HG02852 (cell line): ENCODE results near the gene TRPM4.
"Not testable (repeated sequence)": the region's sequence is repeated elsewhere in the genome, so short reads cannot be mapped to it uniquely, and the experiment has no call there.

Experiments used
- ATAC-seq: cut with Tn5 transposase; IDR thresholded peaks from one replicate; pipeline ENCODE4 v1.9.1; 2021; ENCODE audit warnings: mild to moderate bottlenecking, moderate library complexity; ENCODE audit not compliant: unreplicated experiment

The TRPM4 gene

DNA sequence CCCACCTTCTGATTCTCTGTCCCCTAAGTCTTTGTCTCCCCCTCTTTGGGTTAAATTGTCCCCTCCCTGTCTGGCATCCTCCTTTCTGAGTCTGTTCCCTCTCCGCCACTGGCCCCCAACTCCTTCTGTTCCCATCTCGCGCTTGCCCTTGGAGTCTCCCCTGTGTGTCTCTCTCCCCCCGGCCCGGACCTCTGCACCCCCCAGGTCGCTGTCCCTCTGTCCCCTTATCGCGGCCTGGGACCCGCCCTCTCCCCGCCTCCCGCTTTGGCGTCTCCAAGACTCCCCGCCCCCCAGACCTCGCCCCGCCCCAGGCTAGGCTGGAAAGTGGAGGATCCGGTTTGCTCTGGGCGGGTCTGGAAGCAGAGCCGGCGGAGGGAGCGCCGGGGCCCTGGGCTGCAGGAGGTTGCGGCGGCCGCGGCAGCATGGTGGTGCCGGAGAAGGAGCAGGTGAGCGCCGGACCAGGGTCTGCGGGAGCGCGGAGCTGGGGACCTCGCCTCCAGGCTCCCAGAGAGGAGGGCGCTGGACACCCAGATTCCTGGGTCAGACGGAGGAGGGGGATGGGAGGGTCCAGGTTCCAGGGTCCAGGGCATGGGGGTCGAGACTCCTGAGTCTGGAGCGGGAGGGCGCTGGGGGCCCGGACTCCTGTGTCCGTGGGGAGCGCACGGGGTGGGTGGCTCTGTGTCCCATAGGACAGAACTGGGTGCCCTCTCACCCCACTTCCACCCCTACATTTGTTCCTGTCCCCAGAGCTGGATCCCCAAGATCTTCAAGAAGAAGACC is at the start of gene TRPM4:
Gene TRPM4, plus strand, starts transcription at position 348 of the 780 bp plus-strand sequence. Its CDS starts 75 bp downstream, at position 423.
- ATAC-seq, result no peak

GRCh38 chr19:49109051-49109450 is 48.5 kb upstream of the TRPM4 start:
- ATAC-seq, result no peak

DNA sequence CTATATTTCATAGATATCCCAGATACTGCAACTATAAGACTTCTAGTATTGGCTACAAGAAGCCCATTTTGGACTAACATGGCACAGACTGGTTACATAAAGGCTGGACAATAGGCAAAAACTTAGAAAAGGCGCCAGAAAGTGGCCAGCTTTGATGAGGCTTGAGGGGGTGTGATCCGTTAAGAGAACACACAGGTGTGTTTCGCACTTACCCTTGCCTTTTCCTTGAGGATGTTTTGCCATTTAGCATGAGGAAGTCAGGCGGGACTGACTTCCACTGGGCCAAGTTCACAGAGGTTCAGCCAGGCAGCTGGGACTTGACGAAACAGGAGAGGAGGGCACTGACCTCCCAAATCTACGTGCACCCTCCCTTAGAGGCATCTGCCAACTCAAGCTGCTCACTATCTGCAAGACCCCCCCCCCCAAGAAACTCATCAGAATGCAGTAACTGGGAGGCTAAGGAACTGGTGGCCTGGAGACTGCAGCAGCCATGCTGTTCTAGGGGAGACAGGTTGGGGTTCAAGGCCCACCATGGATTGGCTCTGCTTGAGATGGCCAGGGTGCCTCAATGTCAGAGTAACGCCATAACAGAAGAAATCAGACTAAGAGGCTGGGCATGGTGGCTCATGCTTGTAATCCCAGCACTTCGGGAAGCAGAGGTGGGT is 47.9 kb upstream of the TRPM4 start:
- no peak for ATAC-seq

GRCh38 chr19:49110567-49110966 is 47.0 kb upstream of the TRPM4 start:
- ATAC-seq, result no peak

DNA sequence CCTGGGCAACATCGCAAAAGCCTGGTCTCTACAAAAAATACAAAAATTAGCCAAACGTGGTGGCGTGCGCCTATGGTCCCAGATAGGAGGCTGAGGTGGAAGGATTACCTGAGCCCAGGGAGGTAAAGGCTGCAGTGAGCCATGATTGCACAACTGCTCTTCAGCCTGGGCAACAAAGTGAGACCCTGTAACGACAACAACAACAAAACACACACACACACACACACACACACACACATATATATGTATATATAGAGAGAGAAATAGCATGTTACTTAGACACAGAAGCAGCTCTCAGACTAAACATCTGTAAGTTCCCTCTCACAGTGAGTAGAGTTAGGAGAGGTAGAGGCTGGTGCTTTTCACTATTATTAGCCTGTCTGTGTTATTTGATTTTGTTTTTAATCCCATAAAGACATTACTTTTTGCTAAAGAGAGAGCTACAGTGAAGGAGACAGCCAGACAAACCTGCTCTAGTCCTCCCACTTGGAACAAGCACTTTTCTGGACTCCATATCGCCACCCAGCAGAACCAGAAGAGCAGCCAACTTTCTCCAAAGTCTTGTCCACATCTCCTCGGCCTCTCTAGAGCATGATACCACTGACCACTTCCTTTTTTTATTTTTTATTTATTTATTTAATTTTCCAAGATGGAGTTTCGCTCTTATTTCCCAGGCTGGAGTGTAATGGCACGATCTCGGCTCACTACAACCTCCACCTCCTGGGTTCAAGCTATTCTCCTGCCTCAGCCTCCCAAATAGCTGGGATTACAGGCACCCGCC is 46.2 kb upstream of the TRPM4 start:
- no peak for ATAC-seq

DNA sequence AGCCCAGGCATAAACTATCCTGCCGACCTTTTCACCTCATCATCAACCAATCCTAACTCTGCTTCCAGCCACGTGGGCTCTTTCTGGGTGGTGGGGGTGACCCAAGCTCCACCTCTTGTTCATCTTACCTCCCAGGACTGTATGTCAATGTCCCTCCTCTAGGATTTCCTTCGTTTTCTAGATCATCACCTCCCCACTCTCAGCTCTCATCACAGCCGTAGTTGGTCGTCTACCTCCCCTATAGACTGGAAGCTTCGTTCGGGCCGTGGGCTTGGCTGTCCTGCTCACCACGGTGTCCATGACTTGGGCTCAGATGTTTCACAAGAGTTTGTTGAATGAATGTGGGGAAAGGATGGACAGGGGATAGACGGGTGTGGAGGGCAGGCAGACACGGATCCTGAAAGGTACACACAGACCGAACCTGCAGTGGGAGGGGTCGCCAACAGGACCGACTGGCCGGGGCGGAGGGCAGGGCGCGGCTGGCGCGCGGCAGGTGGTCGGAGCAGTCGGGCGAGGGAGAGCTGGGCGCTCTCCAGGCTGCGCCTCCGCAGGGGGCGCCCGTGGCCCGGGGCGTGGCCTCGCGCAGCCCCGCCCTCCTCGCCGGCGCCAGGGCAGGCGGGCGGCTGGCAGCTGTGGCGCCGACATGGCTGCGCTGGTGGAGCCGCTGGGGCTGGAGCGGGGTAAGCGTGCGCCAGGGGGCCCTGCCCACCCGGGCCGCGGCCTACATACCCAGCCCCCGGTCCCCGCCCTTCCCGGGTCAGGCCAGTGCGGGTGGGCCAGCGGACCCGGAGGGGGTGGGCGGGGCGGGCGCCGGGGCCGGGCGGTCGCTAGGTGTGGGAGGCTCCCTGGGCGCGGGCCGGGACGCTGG is 43.6 kb upstream of the TRPM4 start, which contains the start of gene LIN7B:
Gene LIN7B, plus strand, starts transcription at position 609 of the 868 bp plus-strand sequence. Its CDS starts 35 bp downstream, at position 644.
- peak; percentile 42 for ATAC-seq

DNA sequence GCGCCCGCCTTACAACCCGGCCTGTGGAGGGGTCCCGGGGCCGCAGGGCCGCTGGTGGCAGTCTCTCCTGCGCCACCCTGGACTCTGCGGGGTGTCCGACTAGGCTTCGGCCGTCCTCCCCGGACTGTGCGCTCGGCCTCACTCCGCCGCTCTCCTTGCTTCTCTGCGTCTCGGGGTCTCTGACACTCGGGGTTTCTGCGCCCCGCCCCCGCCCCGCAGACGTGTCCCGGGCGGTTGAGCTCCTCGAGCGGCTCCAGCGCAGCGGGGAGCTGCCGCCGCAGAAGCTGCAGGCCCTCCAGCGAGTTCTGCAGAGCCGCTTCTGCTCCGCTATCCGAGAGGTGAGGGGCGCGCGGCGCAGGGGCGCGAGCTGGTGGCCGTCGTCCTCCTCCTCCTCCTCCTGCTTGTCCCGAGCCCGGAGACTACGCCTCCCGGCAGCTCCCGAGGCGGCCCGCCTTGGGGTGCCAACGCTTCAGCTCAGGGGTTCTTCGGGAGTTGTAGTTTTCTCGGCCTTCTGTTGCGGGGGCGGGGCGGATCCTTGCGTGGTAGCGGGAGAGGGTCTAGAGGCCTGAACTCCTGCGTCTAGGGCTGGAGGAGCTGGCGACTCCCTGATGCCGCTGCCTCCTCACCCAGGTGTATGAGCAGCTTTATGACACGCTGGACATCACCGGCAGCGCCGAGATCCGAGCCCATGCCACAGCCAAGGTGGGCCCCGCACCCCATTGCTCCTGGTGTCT is 42.8 kb upstream of the TRPM4 start:
- ATAC-seq, result no peak

DNA sequence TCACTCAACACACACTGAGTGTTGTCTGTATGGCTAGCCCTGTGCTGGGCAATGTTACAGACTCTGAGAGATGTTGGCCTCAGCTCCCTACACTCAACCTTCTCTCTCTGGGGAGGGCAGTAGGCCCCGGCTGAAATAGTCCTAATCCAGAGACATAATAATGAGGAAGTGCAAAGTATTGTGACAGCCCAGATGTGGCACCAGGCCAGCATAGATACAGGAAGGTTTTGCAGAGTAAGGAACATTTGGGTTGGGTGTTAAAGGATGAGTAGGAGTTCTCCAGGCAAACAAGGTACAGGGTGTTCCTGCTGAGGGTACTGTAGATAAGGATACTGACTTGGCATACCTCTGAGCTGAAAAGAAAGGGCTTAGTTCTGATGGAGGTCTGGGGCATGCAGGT is 41.0 kb upstream of the TRPM4 start:
- no peak for ATAC-seq

- no peak for ATAC-seq
Measured at GRCh38 chr19:49117677-49118564, 39.7 kb upstream of the TRPM4 start.

- ATAC-seq, result peak; percentile 70
Measured at GRCh38 chr19:49118565-49119410, 38.8 kb upstream of the TRPM4 start, which contains the start of gene C19orf73. C19orf73 (minus strand) TSS chr19:49119143; CDS start chr19:49119022, 121 bp downstream.

- ATAC-seq, result no peak
Measured at GRCh38 chr19:49119411-49120324, 37.9 kb upstream of the TRPM4 start, which contains the start of gene PPFIA3. PPFIA3 (plus strand) TSS chr19:49119544; CDS start chr19:49127874, 8,330 bp downstream.

- no peak for ATAC-seq
Measured at GRCh38 chr19:49120325-49120683, 37.3 kb upstream of the TRPM4 start.

DNA sequence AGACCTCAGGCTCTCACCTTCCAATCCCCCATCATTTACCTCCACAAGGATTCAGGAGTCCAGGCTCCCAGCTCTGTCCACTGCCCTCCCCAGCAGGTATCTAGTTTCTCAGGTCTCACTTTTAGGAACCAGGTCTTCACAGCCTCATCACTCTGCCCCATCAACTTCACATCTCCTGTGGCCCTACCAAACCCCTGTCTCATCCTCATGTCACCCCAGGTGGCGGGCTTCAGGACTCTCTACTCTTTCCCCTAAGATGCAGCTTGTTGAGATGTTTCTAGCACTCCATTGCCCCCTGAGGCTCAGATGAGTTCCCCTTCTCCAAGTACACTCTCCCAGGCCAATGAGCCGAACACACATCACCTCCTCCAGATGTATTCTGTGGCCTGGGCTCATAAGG is 36.7 kb upstream of the TRPM4 start:
- no peak for ATAC-seq

DNA sequence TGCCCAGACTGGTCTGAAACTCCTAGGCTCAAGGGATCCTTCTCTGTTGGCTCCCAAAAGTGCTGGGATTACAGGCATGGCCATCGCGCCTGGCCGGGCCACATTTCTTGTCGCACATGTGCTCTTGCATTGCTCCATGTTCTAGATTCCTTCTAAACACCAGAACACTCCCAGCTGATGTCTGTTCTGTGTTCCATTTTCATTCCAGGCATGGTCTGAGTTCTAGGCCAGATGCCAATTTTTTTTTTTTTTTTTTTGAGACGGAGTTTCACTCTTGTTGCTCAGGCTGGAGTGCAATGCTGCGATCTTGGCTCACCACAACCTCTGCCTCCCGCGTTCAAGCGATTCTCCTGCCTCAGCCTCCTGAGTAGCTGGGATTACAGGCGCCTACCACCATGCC is 35.8 kb upstream of the TRPM4 start:
- not testable (repeated sequence) for ATAC-seq

GRCh38 chr19:49123285-49123684 is 34.3 kb upstream of the TRPM4 start:
- not testable (repeated sequence) for ATAC-seq

DNA sequence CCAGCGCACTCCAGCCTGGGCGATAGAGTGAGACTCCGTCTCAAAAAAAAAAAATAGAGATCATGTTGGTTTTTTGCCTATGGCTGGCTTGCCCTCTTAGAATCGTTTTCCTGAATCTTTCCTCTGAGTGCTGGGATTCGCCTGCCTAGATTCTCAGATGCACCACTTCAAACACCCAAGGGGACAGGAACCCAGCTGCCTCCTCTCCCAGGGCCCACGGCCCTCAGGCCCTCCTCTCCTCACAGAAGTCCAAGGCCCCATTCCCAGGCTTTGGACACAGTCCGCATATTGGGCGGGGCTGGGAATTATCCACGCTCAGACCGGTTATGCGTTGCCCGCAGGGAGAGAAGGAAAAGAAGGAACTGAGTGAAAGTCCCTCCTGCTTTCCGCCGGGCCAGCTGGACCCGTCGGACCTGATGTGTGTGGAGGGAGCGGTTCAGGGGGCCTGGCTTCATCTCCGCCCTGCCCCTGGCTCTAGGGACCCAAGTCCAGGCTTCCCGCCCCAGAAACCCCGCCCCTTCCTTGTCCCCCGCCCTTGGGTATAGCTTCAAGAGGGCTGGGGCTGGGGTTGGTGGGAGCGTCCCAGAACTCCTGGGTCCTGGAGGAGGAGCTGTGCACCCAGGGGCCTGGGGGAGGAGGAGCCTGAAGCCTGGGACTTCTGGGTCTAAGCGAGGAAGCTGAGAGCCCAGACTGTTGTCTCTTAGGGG is 32.4 kb upstream of the TRPM4 start:
- no peak for ATAC-seq
